Caki2 (cell line): ENCODE measurements around the gene SST. TPM values are rescaled to one million over a fixed set of nuclear protein-coding genes. Genes with fewer than 3 reads are reported as not detected.
"Not testable (repeated sequence)": the region's sequence is repeated elsewhere in the genome, so short reads cannot be mapped to it uniquely, and the experiment has no call there.

ENCODE experiments used
- DNase-seq: peaks from one replicate; pipeline ENCODE4 v3.0.0-alpha.2; 2015; ENCODE audit warnings: low read depth
- in situ Hi-C: cut with HindIII; loops from 2 replicates; pipeline ENCODE4 v1.10.0; 2016; ENCODE audit warnings: low sequenced_read_pairs, low pct_unique_long_range_greater_than_20kb, mixed read lengths
- total RNA-seq: library from RNA; depleted of rRNA; stranded (reverse); fragments of >200 nt; shearing (Covaris generic); gene quantifications from 2 replicates; pipeline ENCODE4 v1.2.3, GENCODE V29; 2014; ENCODE audit warnings: low replicate concordance; rRNA removed

Gene SST
- total RNA-seq, 1 experiment from 2014 or later = 309 TPM

DNA sequence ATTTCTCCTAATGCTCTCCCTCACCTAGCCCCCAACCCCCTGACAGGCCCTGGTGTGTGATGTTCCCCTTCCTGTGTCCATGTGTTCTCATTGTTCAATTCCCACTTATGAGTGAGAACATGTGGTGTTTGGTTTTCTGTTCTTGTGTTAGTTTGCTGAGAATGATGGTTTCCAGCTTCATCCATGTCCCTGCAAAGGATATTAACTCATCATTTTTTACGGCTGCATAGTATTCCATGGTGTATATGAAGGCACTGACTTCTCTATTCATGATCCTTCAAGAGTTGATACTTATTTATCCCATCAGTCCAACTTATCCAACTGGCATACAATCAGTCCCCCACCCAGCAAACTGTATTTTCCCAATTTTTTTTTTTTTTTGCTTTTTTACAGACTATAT lies 24.8 kb downstream of the SST start:
- DNase-seq, in situ Hi-C loops: not testable (repeated sequence)

DNA sequence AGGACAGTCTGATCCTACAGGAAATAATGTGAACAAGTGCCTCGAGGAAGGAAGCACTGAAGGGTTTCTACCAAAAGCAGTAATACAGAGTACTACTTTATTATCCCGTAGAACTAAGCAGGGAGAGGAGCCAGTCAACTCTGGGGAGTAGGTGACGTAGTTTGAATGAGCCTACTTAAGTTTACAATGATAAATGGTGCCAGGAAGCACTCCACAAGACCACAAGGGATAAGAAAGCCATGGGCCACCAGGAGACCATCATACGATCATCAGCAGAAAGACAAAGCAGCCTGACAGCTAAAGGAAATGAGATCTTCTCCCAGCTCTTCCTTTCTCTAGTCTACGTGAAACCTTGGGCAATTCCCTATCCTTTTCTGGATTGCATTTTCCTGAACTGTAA lies 27.3 kb downstream of the SST start:
- in situ Hi-C loops = no loop called here
- no peak for DNase-seq

DNA sequence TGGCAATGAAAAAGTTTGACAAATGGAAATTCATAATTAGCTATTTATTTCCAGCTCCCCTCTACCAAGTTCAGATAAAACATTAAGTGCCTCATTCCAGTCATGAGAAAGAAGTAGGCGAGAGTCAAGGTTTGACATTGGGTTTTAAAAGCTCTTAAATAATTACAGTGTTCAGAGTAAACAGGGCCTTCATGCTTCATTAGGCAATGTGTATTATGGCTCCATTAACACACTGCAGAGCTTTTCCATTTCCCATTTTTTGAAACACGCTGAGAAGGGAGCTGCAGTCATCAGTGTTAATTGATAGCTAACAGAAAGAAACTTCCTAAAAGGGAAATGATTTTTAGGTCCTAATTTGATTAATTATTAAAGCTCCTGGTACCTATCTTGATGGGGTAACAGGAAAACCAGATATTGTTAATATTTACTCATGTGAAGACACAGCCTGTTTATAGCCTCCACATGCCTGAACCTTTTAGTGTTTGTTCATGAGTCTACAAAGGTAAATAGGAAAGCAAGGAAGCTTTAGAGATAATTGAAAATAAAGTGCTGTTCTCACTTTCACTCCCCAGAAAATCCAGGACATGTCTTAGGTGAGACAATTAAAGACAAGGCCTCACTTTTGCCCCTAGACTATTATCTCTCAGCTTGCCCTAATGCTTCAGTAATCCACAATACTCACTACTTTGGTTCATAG lies 28.7 kb downstream of the SST start:
- peak; percentile 32 for DNase-seq
- in situ Hi-C loops = no loop called here

DNA sequence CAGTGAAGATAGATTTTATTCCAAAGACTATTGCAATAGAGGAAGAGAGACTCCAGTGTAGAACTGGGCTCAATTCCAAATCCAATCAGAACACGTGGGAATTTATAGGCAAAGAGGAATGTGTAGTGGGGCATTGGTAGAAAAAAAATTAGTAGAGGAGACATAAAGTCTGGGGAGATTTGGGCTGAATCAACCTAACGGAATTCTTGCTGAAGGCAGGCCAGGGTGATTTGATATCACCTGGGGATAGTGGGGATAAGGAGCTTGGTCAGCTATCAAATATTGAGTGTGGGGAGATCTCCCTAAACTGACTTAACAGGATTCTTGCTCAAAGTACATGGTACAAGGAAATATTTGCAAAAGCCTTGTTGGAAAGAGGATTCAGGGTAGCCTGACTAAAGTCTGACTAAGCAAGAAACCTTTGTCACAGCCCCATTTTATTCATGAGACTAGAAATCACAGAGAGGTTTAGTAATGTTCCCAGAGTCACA lies 29.6 kb downstream of the SST start:
- peak; percentile 11 for DNase-seq
- in situ Hi-C loops = no loop called here

DNA sequence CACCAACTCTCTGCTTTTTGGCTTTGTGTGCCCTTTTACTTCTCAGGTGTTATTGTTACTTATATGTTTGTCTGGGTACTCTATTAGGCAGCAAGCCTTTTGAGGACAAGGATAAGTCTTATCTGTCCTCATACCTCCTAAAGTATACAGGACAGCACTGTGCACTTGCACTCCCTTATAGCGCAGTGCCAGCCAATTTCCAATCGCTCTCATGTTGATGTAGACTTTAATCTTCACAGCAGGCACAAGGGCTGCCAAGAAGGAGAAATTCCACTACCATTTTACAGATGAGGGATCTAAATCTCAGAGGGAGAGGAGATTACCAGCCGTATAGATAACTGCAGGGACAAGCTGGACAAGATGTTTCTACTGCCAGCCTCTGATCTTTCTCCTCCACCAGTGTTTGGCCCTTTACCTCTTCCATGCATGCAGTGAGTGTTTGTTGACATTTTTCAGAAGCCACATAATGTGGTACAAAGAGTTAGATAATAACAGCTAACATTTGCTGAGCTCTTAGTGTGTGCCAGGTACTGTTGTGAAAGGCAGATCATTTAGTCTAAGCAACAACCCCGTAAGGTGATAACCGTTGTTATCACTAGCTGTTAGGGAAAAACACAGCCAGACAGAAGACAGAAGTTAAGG lies 30.1 kb downstream of the SST start:
- no peak for DNase-seq

DNA sequence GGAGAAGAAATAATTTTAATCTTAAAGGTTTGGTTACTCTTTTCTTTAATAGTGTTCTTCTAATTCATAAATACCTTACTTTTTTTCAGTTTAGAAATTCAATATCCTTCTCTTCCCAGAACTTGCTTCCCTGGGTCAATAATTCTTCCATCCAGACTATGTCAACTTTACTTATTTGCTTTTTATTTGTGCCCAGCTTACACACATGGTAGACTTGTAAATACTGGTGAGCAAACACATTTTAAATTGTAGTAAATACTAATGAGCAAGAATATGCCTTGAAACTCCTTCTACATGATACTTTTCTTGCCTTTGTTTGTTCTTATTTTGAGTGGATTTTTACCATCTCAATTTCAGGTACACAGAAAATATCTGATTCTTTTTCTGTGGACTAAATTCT lies 33.7 kb downstream of the SST start:
- no peak for DNase-seq

More for the DNA sequence above, 30.1 kb downstream of the SST start:
- in situ Hi-C loops = no loop called here

DNA sequence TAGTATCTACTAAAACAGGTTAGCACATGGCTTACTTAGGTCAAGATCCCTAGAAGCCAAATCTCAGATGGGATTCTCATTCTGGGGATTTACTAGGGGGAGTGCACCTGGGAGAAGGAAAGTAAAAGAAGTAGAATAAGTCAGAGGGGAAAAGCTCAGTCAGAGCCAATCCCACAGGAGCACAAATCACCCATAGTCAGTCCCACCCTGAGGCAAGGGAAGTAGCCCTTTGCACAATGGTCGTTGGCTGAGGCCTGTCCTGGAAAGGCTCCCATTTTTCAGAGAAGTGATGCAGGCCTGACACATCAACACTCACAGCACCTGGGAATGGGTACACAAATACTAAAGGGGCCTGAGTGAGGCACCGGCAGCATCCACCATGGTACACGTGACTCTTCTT lies 39.8 kb downstream of the SST start:
- DNase-seq = no peak
- in situ Hi-C loops = no loop called here

More for the DNA sequence above, 33.7 kb downstream of the SST start:
- in situ Hi-C loops = no loop called here

DNA sequence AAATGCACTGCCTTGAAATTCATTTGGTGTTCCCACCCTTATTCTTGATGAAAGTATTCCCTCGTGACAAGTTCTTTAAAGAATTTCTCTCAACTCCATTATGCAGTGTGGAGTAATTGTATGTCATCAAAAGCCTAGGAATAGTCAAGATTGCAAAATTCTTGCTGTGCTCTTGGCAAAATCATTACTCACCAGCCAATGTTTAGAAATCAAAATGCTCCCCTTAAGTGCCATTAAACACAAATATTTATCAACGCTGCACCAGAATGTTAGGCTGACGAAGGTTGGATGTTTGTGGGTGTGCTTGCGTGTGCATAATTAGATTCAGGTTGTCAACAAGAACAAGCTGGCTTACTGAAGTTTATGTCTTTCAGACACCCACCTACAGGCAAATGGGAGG lies 40.5 kb downstream of the SST start:
- in situ Hi-C loops = no loop called here
- no peak for DNase-seq

DNA sequence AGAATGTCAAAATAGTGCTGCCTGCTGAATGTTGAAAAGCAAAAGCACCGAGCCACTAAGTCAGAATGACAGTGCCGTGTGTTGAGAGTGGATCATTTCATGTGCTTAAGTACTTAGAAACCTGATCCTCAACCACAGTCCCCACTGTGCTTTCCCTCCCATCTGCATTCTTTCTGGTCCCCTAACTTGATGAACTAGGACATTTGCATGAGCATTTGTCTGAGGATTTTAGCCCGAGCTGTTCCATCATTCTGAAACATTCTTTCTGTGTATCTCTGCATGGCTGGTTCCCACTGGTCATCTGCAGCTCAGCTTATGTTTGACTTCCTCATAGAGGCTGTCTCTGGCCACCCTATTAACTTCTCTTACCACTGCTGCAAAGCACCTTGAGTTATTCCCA lies 42.0 kb downstream of the SST start:
- no peak for DNase-seq
- in situ Hi-C loops = no loop called here

DNA sequence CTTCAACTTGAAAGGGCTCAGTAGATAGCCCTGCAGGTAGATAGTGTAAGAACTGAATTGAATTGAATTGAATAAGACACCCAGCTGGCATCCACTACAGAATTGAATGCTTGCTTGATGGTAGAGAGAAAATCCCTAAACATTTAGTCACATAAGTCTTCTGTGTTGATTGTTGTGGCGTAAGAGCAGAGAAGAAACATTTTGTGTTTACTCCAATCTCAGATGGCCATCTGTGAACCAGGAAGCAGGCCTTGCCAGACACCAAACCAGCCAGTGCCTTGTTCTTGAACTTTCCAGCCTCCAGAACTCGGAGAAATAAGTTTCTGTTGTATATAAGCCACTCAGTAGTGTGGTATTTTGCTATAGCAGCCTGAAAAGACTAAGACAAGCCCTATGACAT lies 43.6 kb downstream of the SST start:
- in situ Hi-C loops = no loop called here
- DNase-seq = no peak

DNA sequence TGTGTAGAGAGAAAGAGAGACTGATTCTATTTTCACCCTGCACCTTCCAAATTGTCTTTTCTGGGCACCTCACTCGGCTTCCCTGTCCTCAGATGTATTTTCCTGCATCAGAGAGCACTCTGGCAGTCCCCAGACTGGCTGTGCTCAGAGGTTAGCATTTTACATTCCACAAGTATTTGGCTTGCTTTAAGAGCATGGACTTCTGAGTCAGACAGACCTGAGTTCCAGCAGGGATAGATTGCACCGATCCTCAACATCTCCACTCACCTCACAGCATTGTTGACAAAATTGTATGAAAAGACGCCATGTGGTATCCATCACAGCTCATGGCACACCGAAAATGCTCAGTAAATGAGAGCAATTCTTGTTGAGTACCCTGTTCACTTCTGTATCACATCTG lies 45.6 kb downstream of the SST start:
- DNase-seq = no peak
- in situ Hi-C loops = no loop called here

DNA sequence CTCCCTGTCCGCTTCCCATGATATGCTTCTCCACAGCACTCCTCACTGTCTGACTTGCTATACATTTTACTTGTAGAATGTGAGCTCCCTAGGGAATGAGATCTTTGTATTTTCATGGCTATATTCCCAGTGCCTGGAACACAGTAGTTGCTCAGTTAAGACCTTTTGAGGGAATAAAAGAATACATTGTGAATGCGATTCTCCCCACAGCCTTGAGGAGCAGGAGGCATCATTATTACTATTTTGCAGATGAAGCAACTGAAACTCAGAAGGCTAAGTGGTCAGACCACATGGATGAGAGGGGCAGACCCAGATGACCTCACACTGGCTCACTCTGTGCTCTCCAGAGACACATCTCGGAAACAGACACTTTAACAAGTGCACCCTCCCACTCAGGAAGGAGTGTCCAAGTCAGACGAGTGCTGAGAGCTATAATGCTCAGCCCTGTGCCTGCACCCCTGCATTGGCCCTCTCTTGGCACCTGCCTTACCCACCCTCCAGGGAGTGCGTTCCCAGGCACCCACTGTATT lies 46.8 kb downstream of the SST start:
- in situ Hi-C loops = no loop called here
- no peak for DNase-seq

DNA sequence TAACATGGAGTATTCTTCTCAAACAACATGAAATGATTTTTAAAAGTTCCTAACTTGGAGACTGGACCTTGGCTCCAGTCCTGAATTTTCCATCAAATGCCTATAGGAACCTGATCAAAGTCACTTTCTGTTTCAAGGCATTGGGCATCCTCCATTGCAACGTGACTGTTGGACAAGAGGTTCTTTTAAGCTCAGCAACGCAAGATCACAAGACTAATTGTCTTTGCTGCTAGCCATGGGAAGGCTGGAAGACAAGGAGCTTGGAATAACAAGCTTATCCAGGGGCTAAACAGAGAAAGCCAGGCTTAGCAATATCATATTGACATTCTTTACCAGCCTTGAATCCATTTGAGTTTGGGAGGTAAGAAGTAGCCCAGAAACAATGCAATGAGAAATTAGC lies 48.3 kb downstream of the SST start:
- in situ Hi-C loops = no loop called here
- no peak for DNase-seq

DNA sequence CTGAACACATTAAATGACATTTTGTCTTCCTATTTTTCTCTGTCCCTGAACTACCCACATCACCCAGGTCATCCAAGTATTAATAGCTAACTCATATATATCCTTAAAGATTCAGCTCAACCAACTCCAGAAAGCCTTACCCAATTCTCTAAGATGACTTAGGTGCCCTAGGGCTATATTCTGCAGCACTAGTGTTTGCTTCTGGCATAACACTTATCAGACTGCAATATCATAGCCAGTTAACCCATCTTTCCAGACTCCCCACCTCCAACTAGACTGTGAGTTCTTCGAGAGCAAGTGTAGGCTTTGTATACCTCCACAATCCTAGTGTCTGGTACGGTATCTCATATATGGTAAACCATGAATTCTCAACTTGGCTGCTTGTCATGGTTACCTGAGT lies 50.7 kb downstream of the SST start:
- in situ Hi-C loops = no loop called here
- DNase-seq = no peak

Other genes starting within 250 kb of the SST start
- gene RTP2, start 32.2 kb upstream of the SST start, total RNA-seq = 0.30 TPM in 1 of 2 replicates, not detected in the other
- gene BCL6, start 75.1 kb upstream of the SST start, total RNA-seq = 1.8 and 3.0 TPM in 2 replicates